Epithelial cell of esophagus (primary cell): ENCODE results near the gene DGKQ.
A peak's percentile ranks its signal among the peaks of the same experiment; 100 is the strongest.
"Not testable (repeated sequence)": the region's sequence is repeated elsewhere in the genome, so short reads cannot be mapped to it uniquely, and the experiment has no call there.

Experiments
- DNase-seq: peaks from one replicate; pipeline ENCODE4 v3.0.0; 2010; ENCODE audit warnings: low read depth
- H3K4me3 ChIP-seq: 2 replicates; pipeline ENCODE4 v1.5.1; 2011; ENCODE audit warnings: mild to moderate bottlenecking, low read length, control low read depth
- TF ChIP-seq, protein P1 (sequence below): IDR thresholded peaks from 2 replicates; pipeline ENCODE4 v1.5.1; 2011; ENCODE audit warnings: low read depth, mild to moderate bottlenecking, low read length, control low read depth, inconsistent platforms; ENCODE audit not compliant: insufficient read depth; ENCODE audit errors: missing control alignments

Gene DGKQ

DNA sequence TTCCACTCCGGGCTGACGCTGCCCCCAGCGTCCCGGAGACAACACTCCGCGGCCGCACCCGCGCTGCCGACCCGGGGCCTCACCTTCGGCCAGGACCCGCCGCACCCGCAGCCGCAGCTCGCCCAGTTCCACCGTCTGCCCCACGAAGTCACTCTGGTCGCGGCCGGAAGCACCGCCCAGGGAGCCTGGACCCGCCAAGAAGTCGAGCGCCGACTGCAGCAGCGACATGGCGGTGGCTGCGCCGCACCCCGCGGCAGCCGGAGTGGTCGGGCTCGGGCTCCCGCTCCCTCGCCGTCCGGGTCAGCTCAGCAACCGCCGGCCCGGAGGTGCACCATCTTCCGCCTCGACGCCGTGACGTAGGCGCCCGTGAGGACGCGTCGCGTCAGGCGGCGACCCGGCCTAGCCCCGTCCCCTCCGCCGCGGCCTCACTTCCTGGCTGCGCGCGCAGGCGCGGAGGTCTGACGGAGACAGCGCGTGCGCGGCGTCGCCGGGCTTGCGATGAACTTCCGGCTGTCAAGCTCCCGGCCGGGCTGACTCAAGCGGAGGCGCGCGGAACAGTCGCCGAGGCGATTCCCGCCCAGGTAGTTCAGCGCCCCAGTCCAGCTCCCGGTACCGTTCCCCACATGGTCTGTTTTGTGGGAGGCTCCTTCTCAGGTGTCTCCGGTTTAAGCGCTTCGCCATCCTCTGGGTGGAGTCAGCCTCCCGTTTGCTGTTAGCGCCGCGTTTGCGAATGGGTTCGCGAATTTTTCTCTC, 41.2 kb downstream of the DGKQ start, which contains the start of the genes GAK and TMEM175:
GAK (minus strand) TSS at position 357 of the 753 bp plus-strand sequence; CDS start at position 228, 129 bp downstream.
TMEM175 (plus strand) TSS at position 501 of the 753 bp plus-strand sequence. CDS start 15,280 bp downstream, outside the sequence.
- TF ChIP-seq, protein P1, sequence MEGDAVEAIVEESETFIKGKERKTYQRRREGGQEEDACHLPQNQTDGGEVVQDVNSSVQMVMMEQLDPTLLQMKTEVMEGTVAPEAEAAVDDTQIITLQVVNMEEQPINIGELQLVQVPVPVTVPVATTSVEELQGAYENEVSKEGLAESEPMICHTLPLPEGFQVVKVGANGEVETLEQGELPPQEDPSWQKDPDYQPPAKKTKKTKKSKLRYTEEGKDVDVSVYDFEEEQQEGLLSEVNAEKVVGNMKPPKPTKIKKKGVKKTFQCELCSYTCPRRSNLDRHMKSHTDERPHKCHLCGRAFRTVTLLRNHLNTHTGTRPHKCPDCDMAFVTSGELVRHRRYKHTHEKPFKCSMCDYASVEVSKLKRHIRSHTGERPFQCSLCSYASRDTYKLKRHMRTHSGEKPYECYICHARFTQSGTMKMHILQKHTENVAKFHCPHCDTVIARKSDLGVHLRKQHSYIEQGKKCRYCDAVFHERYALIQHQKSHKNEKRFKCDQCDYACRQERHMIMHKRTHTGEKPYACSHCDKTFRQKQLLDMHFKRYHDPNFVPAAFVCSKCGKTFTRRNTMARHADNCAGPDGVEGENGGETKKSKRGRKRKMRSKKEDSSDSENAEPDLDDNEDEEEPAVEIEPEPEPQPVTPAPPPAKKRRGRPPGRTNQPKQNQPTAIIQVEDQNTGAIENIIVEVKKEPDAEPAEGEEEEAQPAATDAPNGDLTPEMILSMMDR, result no peak
- peak within 1 kb of the TSS; percentile 67 for H3K4me3 ChIP-seq
- peak; percentile 98 for DNase-seq

DNA sequence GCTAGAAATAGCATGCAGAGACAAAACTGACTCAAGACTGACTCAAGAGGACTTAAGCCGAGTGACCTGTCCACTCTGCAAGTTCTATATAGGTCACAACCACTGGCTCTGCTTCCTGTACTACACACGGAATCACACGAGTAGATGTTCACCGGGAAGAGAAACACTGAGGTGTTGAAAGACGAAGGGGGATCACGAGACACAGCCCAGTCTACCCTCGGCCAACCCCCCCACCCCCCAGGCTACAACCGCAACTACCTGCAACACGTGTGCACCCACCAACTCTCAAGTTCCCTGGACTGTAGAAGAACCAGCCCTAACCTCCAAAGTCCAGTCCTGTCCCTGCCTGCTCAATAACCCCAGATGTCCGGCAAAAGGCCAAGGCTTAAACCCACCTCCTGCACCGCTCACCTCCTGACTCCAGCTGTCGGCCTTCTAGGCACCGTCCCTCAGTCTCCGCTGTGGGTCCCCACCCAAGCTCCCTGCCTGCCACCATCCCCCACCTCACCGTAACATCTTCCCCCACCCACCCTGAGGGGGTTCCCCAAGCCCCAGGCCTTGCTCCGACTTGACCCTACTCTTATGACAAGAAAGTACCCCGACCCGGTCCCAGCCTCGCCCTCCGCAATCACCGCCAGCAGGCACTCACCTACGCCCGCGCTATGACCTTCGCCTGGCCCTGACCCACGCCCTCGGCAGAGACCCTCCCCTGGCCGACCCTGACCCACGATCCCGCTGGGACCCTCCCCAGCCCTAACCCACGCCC, 42.0 kb downstream of the DGKQ start:
- TF ChIP-seq, protein P1, result no peak
- DNase-seq, result peak; percentile 39
- peak overlapping the region; percentile 67 for H3K4me3 ChIP-seq

DNA sequence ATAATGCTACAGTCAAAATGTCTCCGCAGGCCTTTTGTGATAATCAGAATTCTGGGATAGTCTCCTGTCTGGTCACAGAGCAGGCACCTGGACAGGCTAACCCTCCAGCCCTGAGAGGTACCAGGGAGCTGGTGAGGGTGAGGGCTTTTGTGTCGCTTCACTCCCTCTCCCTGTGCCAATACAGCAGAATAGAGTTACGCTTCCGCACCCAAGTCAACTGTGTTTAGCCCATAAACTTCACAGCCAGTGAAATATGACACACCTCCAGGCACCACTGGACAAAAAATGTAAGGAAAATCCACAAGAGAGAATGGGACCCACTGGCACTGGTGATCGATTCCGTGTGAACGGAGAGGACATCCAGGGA, 42.6 kb downstream of the DGKQ start:
- TF ChIP-seq, protein P1, result no peak
- peak overlapping the region; percentile 67 for H3K4me3 ChIP-seq
- DNase-seq, result peak; percentile 8

DNA sequence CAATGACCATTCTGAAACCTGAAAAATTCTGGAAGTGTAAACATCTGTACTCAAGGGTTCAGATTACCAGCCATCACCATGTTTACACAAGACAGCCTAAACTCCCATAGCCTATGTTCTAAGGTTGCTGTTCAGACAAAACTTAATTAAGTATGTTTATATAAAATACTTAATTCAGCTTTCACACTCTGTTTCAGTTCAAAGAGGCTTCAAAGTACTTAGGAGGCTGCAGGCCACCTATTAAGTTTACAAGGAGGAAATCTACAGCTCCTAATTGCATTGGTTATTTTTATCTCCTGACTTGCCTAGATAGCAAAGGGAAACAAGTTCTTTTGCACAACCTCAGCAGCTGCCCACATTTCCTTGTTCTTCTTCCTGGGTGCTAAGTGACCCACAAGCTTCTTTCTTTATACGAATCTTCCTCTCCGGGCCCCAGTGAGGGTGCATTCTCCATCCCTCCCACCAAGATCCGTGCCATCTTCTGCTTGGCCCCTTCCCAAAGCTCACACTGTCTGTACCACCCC, 43.3 kb downstream of the DGKQ start:
- TF ChIP-seq, protein P1, result no peak
- H3K4me3 ChIP-seq, result peak overlapping the region; percentile 67
- peak; percentile 35 for DNase-seq

DNA sequence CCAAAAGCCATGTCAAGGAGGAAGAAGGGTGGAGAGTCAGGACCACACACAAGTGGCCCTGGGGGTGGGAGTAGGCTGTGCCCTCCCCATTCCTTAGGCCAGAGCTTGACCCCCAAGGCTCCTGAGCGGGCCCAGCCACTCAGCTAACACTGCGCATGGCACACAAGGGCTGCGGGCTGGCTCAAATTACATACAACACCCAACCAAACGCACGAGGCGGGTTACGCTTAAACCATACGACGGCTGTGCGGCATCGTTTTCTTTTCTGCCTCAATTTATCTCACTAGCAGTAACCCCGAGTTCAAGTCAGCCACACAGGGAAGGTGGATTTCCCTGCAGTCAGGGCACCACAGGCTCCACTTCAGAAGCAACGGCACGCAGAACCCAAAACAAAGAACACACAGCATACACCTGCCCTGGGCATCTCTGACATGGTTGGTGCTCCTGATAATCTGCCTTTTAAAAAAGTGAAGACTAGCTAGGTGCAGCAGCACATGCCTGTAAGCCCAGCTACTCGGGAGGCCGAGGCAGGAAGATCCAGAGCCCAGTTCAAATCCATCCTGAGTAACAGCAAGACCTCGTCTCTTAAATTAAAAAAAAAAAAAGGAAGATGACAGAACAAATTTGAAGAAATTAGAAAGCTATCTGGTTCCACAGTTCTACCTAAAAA, 44.1 kb downstream of the DGKQ start:
- DNase-seq, result no peak
- H3K4me3 ChIP-seq, result no peak overlapping the region
- TF ChIP-seq, protein P1, result no peak

DNA sequence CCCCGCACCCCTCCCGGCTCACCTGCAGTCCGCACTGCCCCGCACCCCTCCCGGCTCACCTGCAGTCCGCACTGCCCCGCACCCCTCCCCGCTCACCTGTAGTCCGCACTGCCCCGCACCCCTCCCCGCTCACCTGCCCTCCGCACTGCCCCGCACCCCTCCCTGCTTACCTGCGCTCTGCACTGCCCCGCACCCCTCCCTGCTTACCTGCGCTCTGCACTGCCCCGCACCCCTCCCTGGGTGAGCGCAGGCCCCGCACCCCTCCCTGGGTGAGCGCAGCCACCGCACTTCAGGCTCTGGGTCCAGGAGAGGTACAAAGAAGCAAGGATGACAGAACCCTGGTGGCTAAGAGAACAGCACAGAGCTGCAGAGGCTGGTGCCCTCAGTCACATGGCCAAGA, 45.8 kb downstream of the DGKQ start:
- DNase-seq, H3K4me3 ChIP-seq: not testable (repeated sequence)

DNA sequence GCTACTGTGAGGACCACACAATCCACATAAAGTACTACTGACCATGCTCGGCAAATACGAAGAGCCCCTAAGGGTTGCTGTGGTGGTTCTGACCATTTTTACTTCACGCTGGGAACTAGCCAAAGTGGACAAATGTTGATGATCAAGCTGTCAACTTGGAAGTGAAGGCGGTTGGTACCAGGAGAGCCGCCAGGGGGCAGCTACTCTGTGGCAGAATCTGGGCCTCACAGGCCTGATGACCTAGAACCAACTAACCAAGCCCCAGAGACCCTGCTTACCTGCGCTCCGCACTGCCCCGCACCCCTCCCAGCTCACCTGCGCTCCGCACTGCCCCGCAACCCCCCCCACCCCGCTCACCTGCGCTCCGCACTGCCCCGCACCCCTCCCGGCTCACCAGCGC, 46.8 kb downstream of the DGKQ start:
- TF ChIP-seq, protein P1, result peak; percentile 66
- no peak overlapping the region for H3K4me3 ChIP-seq
- peak; percentile 53 for DNase-seq
